ENCODE results near the gene BNIP2. TPM values are rescaled to one million over a fixed set of nuclear protein-coding genes. Genes with fewer than 3 reads are reported as not detected.

The BNIP2 gene
- polyA plus RNA-seq, 2 of the 4 experiments (the other 2 are of a cell fraction), result 101 to 146 TPM

DNA sequence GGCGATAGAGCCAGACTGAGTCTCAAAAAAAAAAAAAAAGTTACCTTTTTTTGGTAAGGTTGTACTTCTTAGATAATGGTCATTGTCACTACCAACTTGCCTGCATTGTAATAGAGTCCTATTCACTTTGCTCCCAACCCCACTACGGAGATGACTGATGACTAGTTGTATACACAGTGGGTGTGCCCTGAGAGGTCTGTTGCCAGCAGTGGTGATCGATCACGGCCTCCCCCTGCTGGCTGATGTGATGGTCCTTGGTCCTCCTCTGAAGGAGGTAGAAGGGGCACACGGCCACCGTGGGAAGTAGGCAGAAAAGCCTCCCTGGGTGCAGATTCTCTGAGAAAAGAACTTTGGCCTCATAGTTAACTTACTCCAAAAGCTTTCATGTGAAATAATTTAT, 66.8 kb downstream of the BNIP2 start:
- ChIA-PET POLR2A (interaction anchor here (0.6 to 0.7 kb wide), 2 partner anchors 8 to 27 kb away, joined by 3 read pairs; no protein-coding TSS in a partner anchor), CTCF (interaction anchor here (0.6 to 8.3 kb wide), 19 partner anchors 8 to 1798 kb away, joined by 3 to 129 read pairs (median 6); partner anchors contain the start of gene GCNT3)
- peak; percentile 99 for FAIRE-seq
- ATAC-seq, result peak; percentile 92 to 96
- TF ChIP-seq ZC3H11A (IDR thresholded peaks at IDR 0.05), result no peak
- TF ChIP-seq FOSL2 (IDR thresholded peaks at IDR 0.05), result no peak
- peak; percentile 67 for TF ChIP-seq FOSL2 (CRISPR knock-in tag; IDR thresholded peaks at IDR 0.05)
- TF ChIP-seq SMC3 (IDR thresholded peaks at IDR 0.05), result peak; percentile 91
- no peak for TF ChIP-seq GATA3 (IDR thresholded peaks at IDR 0.05; ENCODE audit: borderline replicate concordance)
- TF ChIP-seq HEYL (CRISPR knock-in tag; IDR thresholded peaks at IDR 0.05), result no peak
- TF ChIP-seq RCOR1 (IDR thresholded peaks at IDR 0.05; ENCODE audit: low read depth, low read length), result 0 out of 2 replicates have a peak, but pooled peaks have one; percentile 32
- TF ChIP-seq, protein P1, sequence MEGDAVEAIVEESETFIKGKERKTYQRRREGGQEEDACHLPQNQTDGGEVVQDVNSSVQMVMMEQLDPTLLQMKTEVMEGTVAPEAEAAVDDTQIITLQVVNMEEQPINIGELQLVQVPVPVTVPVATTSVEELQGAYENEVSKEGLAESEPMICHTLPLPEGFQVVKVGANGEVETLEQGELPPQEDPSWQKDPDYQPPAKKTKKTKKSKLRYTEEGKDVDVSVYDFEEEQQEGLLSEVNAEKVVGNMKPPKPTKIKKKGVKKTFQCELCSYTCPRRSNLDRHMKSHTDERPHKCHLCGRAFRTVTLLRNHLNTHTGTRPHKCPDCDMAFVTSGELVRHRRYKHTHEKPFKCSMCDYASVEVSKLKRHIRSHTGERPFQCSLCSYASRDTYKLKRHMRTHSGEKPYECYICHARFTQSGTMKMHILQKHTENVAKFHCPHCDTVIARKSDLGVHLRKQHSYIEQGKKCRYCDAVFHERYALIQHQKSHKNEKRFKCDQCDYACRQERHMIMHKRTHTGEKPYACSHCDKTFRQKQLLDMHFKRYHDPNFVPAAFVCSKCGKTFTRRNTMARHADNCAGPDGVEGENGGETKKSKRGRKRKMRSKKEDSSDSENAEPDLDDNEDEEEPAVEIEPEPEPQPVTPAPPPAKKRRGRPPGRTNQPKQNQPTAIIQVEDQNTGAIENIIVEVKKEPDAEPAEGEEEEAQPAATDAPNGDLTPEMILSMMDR (IDR thresholded peaks at IDR 0.05), result peak; percentile 74
- TF ChIP-seq, protein P2, sequence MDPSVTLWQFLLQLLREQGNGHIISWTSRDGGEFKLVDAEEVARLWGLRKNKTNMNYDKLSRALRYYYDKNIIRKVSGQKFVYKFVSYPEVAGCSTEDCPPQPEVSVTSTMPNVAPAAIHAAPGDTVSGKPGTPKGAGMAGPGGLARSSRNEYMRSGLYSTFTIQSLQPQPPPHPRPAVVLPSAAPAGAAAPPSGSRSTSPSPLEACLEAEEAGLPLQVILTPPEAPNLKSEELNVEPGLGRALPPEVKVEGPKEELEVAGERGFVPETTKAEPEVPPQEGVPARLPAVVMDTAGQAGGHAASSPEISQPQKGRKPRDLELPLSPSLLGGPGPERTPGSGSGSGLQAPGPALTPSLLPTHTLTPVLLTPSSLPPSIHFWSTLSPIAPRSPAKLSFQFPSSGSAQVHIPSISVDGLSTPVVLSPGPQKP (IDR thresholded peaks at IDR 0.05; ENCODE audit: low read depth, low read length), result no peak
- peak; percentile 85 to 91 for TF ChIP-seq RAD21 (conservative IDR thresholded peaks at IDR 0.05 in 1 of 2, IDR thresholded peaks at IDR 0.05 in 1 of 2)
- TF ChIP-seq ZFP36 (IDR thresholded peaks at IDR 0.05; ENCODE audit: borderline replicate concordance, partially characterized antibody), result no peak
- 0 out of 2 replicates have a peak, but pooled peaks have one; percentile 50 for TF ChIP-seq HOXB5 (CRISPR knock-in tag; IDR thresholded peaks at IDR 0.05)
- peak; percentile 86 to 96 for DNase-seq (ENCODE audit: low read depth in 1 of 2, low spot score in 1 of 2)
- Histone ChIP-seq H3K27ac (no peak overlapping the region; a peak in 2 of 6 replicates), H3K9me3 (no peaks in the 10 kb centered on the region), H3K4me3 (no peak overlapping the region), H3K4me2 (peak overlapping the region; percentile 29), H3K4me1 (peaks cover 21% of the 10 kb centered on the region)
- WGBS (ENCODE audit: missing lambda C conversion rate), result 24% methylated on average over 6 of the region's 6 CpGs

DNA sequence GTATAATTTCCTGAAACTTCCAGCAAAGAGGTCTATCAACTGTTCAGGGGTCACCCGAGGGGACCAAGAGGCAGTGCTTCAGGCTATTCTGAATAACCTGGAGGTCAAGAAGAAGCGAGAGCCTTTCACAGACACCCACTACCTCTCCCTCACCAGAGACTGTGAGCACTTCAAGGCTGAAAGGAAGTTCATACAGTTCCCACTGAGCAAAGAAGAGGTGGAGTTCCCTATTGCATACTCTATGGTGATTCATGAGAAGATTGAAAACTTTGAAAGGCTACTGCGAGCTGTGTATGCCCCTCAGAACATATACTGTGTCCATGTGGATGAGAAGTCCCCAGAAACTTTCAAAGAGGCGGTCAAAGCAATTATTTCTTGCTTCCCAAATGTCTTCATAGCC, 70.7 kb downstream of the BNIP2 start:
- TF ChIP-seq EP300 (IDR thresholded peaks at IDR 0.05) (no peak), FOSL2 (IDR thresholded peaks at IDR 0.05) (no peak), FOSL2 (CRISPR knock-in tag; IDR thresholded peaks at IDR 0.05) (no peak)
- Histone ChIP-seq H3K4me3 (no peak overlapping the region), H3K27ac (no peak overlapping the region), H3K4me1 (peaks cover 56% of the 10 kb centered on the region), H3K9me3 (no peaks in the 10 kb centered on the region), H3K4me2 (no peak overlapping the region)
- no peak for DNase-seq (ENCODE audit: low read depth in 1 of 2, low spot score in 1 of 2)
- FAIRE-seq, result no peak
- CTCF ChIA-PET, result interaction anchor here (0.7 to 8.3 kb wide), 2 partner anchors 40 to 87 kb away, joined by 5 to 154 read pairs; no protein-coding TSS in a partner anchor
- POLR2A ChIA-PET, result interaction anchor here (1.2 kb wide), 1 partner anchor 86 kb away, joined by 3 read pairs; no protein-coding TSS in a partner anchor
- no peak for ATAC-seq
- WGBS (ENCODE audit: missing lambda C conversion rate), result 89% methylated on average over 4 of the region's 4 CpGs

DNA sequence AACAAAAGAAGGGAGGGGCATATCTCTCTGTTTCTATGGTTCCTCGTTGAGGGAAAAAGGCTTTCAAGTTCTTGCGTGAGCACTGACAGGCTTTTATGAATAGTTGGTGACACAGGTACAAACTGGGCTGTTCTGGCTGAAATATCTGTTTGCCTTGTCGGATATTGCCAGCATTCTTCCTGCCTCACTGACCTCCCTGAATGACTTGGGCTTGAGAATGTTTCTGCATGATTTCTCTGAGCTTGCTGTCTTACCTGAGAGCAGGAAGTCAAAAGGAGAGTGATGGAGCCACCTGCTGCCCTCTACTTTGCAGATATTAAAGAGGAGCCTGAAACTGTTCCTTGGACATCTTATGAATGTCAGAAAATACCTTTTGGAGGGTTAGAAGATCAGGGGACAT, 72.7 kb downstream of the BNIP2 start:
- FAIRE-seq (peak; percentile 23), DNase-seq (ENCODE audit: low read depth in 1 of 2, low spot score in 1 of 2) (peak in 1 of 2 experiments; percentile 34), ATAC-seq (no peak)
- H3K4me2 ChIP-seq, result peak overlapping the region; percentile 81
- ChIA-PET CTCF (interaction anchor here (1.0 to 8.3 kb wide), 9 partner anchors 8 to 85 kb away, joined by 3 to 154 read pairs (median 6); no protein-coding TSS in a partner anchor), POLR2A (interaction anchor here (0.7 to 3.0 kb wide), 3 partner anchors 22 to 502 kb away, joined by 5 to 9 read pairs (median 6); no protein-coding TSS in a partner anchor)
- TF ChIP-seq RAD21 (conservative IDR thresholded peaks at IDR 0.05 in 1 of 2, IDR thresholded peaks at IDR 0.05 in 1 of 2) (peak; percentile 34 to 46; a peak in 4 of 5 replicates), SMC3 (IDR thresholded peaks at IDR 0.05) (peak; percentile 30; the same call in 1 of the 3 replicates), NFE2L2 (conservative IDR thresholded peaks at IDR 0.05; ENCODE audit: low read length) (no peak), BHLHE40 (IDR thresholded peaks at IDR 0.05; ENCODE audit: low read depth, low read length) (no peak)
- TF ChIP-seq, protein P2 (IDR thresholded peaks at IDR 0.05; ENCODE audit: low read depth, low read length), result no peak
- TF ChIP-seq, protein P1 (IDR thresholded peaks at IDR 0.05), result peak; percentile 15; the same call in 1 of the 3 replicates
- peak overlapping the region in 1 of 2 experiments; percentile 30; a peak in 1 of 6 replicates for H3K27ac ChIP-seq
- 53% methylated on average over 3 of the region's 3 CpGs for WGBS (ENCODE audit: missing lambda C conversion rate)
- no peaks in the 10 kb centered on the region for H3K9me3 ChIP-seq
- peaks cover 47% of the 10 kb centered on the region for H3K4me1 ChIP-seq
- no peak overlapping the region for H3K4me3 ChIP-seq
